ENCODE measurements around the gene CELA1. TPM values are rescaled to one million over a fixed set of nuclear protein-coding genes. Genes with fewer than 3 reads are reported as not detected.
A peak's percentile ranks its signal among the peaks of the same experiment; 100 is the strongest.

The CELA1 gene
- polyA plus RNA-seq, 1 donor from 2014 or later: not detected

GRCh38 chr12:51378749-51379148, 32.3 kb upstream of the CELA1 start:
- TF ChIP-seq CTCF (IDR thresholded peaks at IDR 0.05; ENCODE audit: poor library complexity, severe bottlenecking) (no peak), POLR2AphosphoS5 (IDR thresholded peaks at IDR 0.05) (no peak), TAF1 (IDR thresholded peaks at IDR 0.05; ENCODE audit: low read depth) (no peak), EP300 (conservative IDR thresholded peaks at IDR 0.05; ENCODE audit: poor library complexity, severe bottlenecking) (no peak), RAD21 (conservative IDR thresholded peaks at IDR 0.05) (no peak), REST (IDR thresholded peaks at IDR 0.05; ENCODE audit: borderline replicate concordance) (no peak), MXI1 (conservative IDR thresholded peaks at IDR 0.05; ENCODE audit: poor library complexity, severe bottlenecking) (no peak), SMC3 (conservative IDR thresholded peaks at IDR 0.05; ENCODE audit: poor library complexity) (no peak), EZH2 (IDR thresholded peaks at IDR 0.05; ENCODE audit: borderline replicate concordance, insufficient read depth, low read length, poor library complexity, severe bottlenecking) (no peak)
- Histone ChIP-seq H3K79me2 (replicated peaks; ENCODE audit: insufficient read depth, low read length) (no peaks in the 10 kb centered on the region), H3K4me3 (ENCODE audit: low read length) (no peak overlapping the region), H3K27me3 (ENCODE audit: insufficient read depth, low read depth, low read length) (no peaks in the 10 kb centered on the region), H3K9me3 (ENCODE audit: low read length) (no peaks in the 10 kb centered on the region), H3K36me3 (ENCODE audit: insufficient read depth, low read length) (no peaks in the 10 kb centered on the region), H2AFZ (ENCODE audit: low read depth, low read length) (no peak overlapping the region), H3K27ac (ENCODE audit: low read length) (no peak overlapping the region), H3K4me2 (ENCODE audit: low read length) (no peak overlapping the region), H3K9ac (ENCODE audit: low read length) (no peak overlapping the region), H4K20me1 (ENCODE audit: insufficient read depth) (no peaks in the 10 kb centered on the region), H3F3A (ENCODE audit: insufficient read depth, low read length, poor library complexity, severe bottlenecking) (no peaks in the 10 kb centered on the region), H3K9me2 (ENCODE audit: insufficient read depth, low read length) (no peaks in the 10 kb centered on the region)

- no peaks in the 10 kb centered on the region for H4K20me1 ChIP-seq (ENCODE audit: insufficient read depth)
- H3K4me3 ChIP-seq (ENCODE audit: low read length): peak overlapping the region; percentile 46
- H3F3A ChIP-seq (ENCODE audit: insufficient read depth, low read length, poor library complexity, severe bottlenecking): no peaks in the 10 kb centered on the region
- peak overlapping the region; percentile 9 for H3K9ac ChIP-seq (ENCODE audit: low read length)
- no peak overlapping the region for H2AFZ ChIP-seq (ENCODE audit: low read depth, low read length)
- H3K36me3 ChIP-seq (ENCODE audit: insufficient read depth, low read length): no peaks in the 10 kb centered on the region
- H3K4me2 ChIP-seq (ENCODE audit: low read length): no peak overlapping the region
- peak overlapping the region; percentile 61 for H3K27ac ChIP-seq (ENCODE audit: low read length)
- H3K79me2 ChIP-seq (replicated peaks; ENCODE audit: insufficient read depth, low read length): no peaks in the 10 kb centered on the region
- no peaks in the 10 kb centered on the region for H3K27me3 ChIP-seq (ENCODE audit: insufficient read depth, low read depth, low read length)
- no peaks in the 10 kb centered on the region for H3K9me3 ChIP-seq (ENCODE audit: low read length)
- no peaks in the 10 kb centered on the region for H3K9me2 ChIP-seq (ENCODE audit: insufficient read depth, low read length)
- TF ChIP-seq TAF1 (IDR thresholded peaks at IDR 0.05; ENCODE audit: low read depth): no peak
- TF ChIP-seq POLR2AphosphoS5 (IDR thresholded peaks at IDR 0.05): peak; percentile 27
Observed at GRCh38 chr12:51377099-51377984, 30.9 kb upstream of the CELA1 start.
